GM12878 (cell line): ENCODE measurements around the gene ABL1. TPM values are rescaled to one million over a fixed set of nuclear protein-coding genes. Genes with fewer than 3 reads are reported as not detected.

Experiments used
- ATAC-seq: fragments of 200-7000 bp; cut with Tn5 transposase; 3 replicates; pipeline ENCODE4 v1.9.1; 2020; ENCODE audit warnings: mild to moderate bottlenecking, moderate library complexity
- BruUV-seq: library from RNA; stranded (reverse); fragments of 400-500 nt; replicated peaks from 2 replicates; lab custom pipeline; 2021; lab: Mats Ljungman, UMichigan
- CTCF ChIA-PET: fragments of 300-600 bp; sonication (Branson Sonifier 250); formaldehyde crosslinking; extraction: SDS; loops from one replicate; lab custom pipeline; 2021; ENCODE audit warnings: inconsistent platforms; lab: Yijun Ruan, JAX
- POLR2A ChIA-PET: fragments of 350-600 bp; formaldehyde crosslinking; extraction: SDS; loops from one replicate; lab custom pipeline; 2021; ENCODE audit warnings: inconsistent platforms; lab: Charles Lee
- RAD21 ChIA-PET: fragments of 300-600 bp; sonication (Branson Sonifier 250); formaldehyde crosslinking; loops from one replicate; lab custom pipeline; 2023; ENCODE audit warnings: antibody characterized with exemption; ENCODE audit not compliant: unreplicated experiment; lab: Charles Lee
- SMC1A ChIA-PET: fragments of 300-600 bp; sonication (Branson Sonifier 250); formaldehyde crosslinking; loops from one replicate; lab custom pipeline; 2023; ENCODE audit not compliant: unreplicated experiment, uncharacterized antibody; lab: Charles Lee
- DNase-seq: peaks from one replicate; pipeline ENCODE4 v3.0.0-alpha.2; 2011; ENCODE audit warnings: low read depth, low spot score
- FAIRE-seq: peaks from 3 replicates; lab custom pipeline; 2011; peaks lifted over from hg19 to GRCh38; lab: Jason Lieb, UNC
- H2AFZ ChIP-seq: 2 replicates; pipeline ENCODE4 v1.6.0; 2011; ENCODE audit warnings: low read depth, low read length, control low read depth; ENCODE audit not compliant: control insufficient read depth
- H3K27ac ChIP-seq: 2 replicates; pipeline ENCODE4 v1.5.1; 2011; ENCODE audit warnings: control low read depth; ENCODE audit not compliant: control insufficient read depth, insufficient read depth
- H3K27me3 ChIP-seq, 2 experiments: replicated peaks in 1 of 2; 2 replicates each; pipeline versions ENCODE4 v1.6.0 to v1.6.1; 2011; ENCODE audit warnings: low read length in 1 of 2; ENCODE audit not compliant: control insufficient read depth in 2 of 2, insufficient read depth in 2 of 2
- H3K36me3 ChIP-seq, 2 experiments: 2 replicates each; pipeline ENCODE4 v1.5.1; 2011; ENCODE audit warnings: low read length in 1 of 2; ENCODE audit not compliant: control insufficient read depth in 2 of 2, insufficient read depth in 2 of 2
- H3K4me1 ChIP-seq: 2 replicates; pipeline ENCODE4 v1.6.1; 2011; ENCODE audit warnings: mild to moderate bottlenecking, low read length, moderate library complexity, mixed read lengths; ENCODE audit not compliant: control insufficient read depth, insufficient read depth
- H3K4me2 ChIP-seq: 2 replicates; pipeline ENCODE4 v1.6.0; 2011; ENCODE audit warnings: control low read depth; ENCODE audit not compliant: control insufficient read depth, insufficient read depth
- H3K4me3 ChIP-seq: fragments of 200-600 bp; sonication (generic); 2 replicates; pipeline ENCODE4 v1.5.1; 2016
- H3K79me2 ChIP-seq: 2 replicates; pipeline ENCODE4 v1.6.0; 2011; ENCODE audit warnings: low read length; ENCODE audit not compliant: control insufficient read depth, insufficient read depth
- H3K9ac ChIP-seq: 2 replicates; pipeline ENCODE4 v1.8.0; 2011; ENCODE audit warnings: low read length, control low read depth, mixed read lengths; ENCODE audit not compliant: control insufficient read depth, insufficient read depth
- H3K9me3 ChIP-seq: replicated peaks from 3 replicates; pipeline ENCODE4 v1.5.1; 2011; ENCODE audit warnings: mild to moderate bottlenecking, low read length; ENCODE audit not compliant: control insufficient read depth, insufficient read depth
- H4K20me1 ChIP-seq: 2 replicates; pipeline ENCODE4 v1.6.0; 2011; ENCODE audit not compliant: control insufficient read depth, insufficient read depth
- CBX5 ChIP-seq: sonication (generic); IDR thresholded peaks from 2 replicates; pipeline ENCODE4 v1.6.1; 2016; ENCODE audit warnings: low read depth, moderate library complexity, mild to moderate bottlenecking, inconsistent platforms
- HDGF ChIP-seq: fragments of 450-650 bp; IDR thresholded peaks from 2 replicates; pipeline ENCODE4 v1.6.1; 2016; ENCODE audit warnings: antibody characterized with exemption
- LARP7 ChIP-seq: fragments of 450-650 bp; IDR thresholded peaks from 2 replicates; pipeline ENCODE4 v1.6.1; 2017; ENCODE audit warnings: mild to moderate bottlenecking
- RAD21 ChIP-seq: IDR thresholded peaks from 2 replicates; pipeline ENCODE4 v1.6.1; 2011; ENCODE audit warnings: mild to moderate bottlenecking, low read depth, low read length, moderate library complexity; ENCODE audit not compliant: insufficient read depth
- TAF1 ChIP-seq: IDR thresholded peaks from 2 replicates; pipeline ENCODE4 v1.6.1; 2011; ENCODE audit warnings: mild to moderate bottlenecking, low read depth, low read length, borderline replicate concordance
- WGBS: methylation state at CpG from one replicate; pipeline ENCODE4 v1.1.6; 2016; ENCODE audit warnings: low lambda C conversion rate; ENCODE audit not compliant: insufficient replicate concordance, insufficient coverage; ENCODE audit errors: missing lambda C conversion rate; 5-methylcytosine and 5-hydroxymethylcytosine counted together
- in situ Hi-C: fragments of 300-500 bp; cut with MboI; formaldehyde crosslinking; loops from 9 replicates; pipeline ENCODE4 v1.14.3; 2018; ENCODE audit warnings: mixed read lengths
- intact Hi-C: fragments of 100-400 bp; cut with micrococcal nuclease; formaldehyde crosslinking; loops from one replicate; pipeline ENCODE4 v1.14.2; 2022; ENCODE audit not compliant: unreplicated experiment
- polyA plus RNA-seq, 11 experiments: library from polyadenylated mRNA; depleted of rRNA in 4 of 11; unstranded in 6 of 11; stranded (reverse) in 5 of 11; fragments of >200 nt; fragmentation: Nextera tagmentation in 4 of 11; fragmentation: Illumina TruSeq in 1 of 11; extraction: Ambion mirVana in 4 of 11; extraction: Trizol in 1 of 11; gene quantifications; 1 replicate in 1 of 11; 2 replicates in 10 of 11; pipeline versions ENCODE4 v1.2.1 to v1.2.3, GENCODE V29; 2011 to 2016; ENCODE audit warnings: inconsistent platforms in 2 of 11, missing spikeins in 2 of 11, low read depth in 1 of 11
- total RNA-seq, 4 experiments: library from RNA; depleted of rRNA in 3 of 4; stranded (reverse); fragments of >200 nt in 3 of 4; fragmentation: Illumina TruSeq in 1 of 4; extraction: Trizol in 1 of 4; gene quantifications; 2 replicates each; pipeline versions ENCODE4 v1.2.1 to v1.2.3, GENCODE V29; 2013 to 2021
- TF ChIP-seq, protein P1 (sequence below): IDR thresholded peaks from 2 replicates; pipeline ENCODE4 v1.6.1; 2011; ENCODE audit warnings: borderline replicate concordance, low read depth, mild to moderate bottlenecking, moderate library complexity, low read length; ENCODE audit not compliant: insufficient read depth, poor library complexity, severe bottlenecking

ABL1 gene
- total and polyA plus RNA-seq, 10 of the 15 experiments (the other 5 are each of a cell fraction or from before 2014, with no cell fraction given), result 0.79 to 51.5 (median 16.3) TPM

DNA sequence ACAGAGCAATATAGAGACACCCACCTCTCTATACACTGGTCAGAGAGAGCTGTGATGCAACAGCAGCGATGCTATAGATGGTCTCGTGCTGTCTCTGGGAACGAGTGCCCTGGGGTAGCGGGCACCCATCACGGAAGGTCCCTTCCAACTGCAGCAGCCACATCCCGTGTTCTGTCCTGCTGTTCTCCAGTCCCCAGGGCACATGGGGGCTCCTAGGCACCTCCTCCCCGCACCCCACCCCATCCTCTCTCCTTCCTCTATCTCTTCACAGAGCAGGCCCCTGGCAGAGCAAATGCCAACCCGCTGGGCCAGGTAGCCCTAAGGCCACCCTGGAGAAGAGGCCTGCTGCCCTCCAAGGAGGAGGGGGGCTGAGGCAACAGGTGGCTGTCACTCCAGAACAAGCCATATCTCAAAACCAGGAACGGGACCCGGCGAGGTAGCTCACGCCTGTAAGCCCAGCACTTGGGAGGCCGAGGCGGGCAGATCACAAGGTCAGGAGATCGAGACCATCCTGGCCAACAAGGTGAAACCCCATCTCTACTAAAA, 95.8 kb downstream of the ABL1 start:
- BruUV-seq, result no TSS peak
- no peak for ATAC-seq
- no peaks in the 10 kb centered on the region for H3K79me2 ChIP-seq
- SMC1A ChIA-PET, result interaction anchor here (1.0 to 3.3 kb wide), 2 partner anchors 61 to 64 kb away, joined by 3 to 20 read pairs; no protein-coding TSS in a partner anchor
- POLR2A ChIA-PET, result no interaction called here
- H3K4me3 ChIP-seq, result no peak overlapping the region
- in situ Hi-C loops, result no loop called here
- H3K9ac ChIP-seq, result no peak overlapping the region
- H4K20me1 ChIP-seq, result peaks cover 8% of the 10 kb centered on the region
- DNase-seq, result no peak
- RAD21 ChIA-PET, result no interaction called here
- H3K36me3 ChIP-seq, result no peaks in the 10 kb centered on the region
- no peak for TF ChIP-seq LARP7
- TF ChIP-seq, protein P1, sequence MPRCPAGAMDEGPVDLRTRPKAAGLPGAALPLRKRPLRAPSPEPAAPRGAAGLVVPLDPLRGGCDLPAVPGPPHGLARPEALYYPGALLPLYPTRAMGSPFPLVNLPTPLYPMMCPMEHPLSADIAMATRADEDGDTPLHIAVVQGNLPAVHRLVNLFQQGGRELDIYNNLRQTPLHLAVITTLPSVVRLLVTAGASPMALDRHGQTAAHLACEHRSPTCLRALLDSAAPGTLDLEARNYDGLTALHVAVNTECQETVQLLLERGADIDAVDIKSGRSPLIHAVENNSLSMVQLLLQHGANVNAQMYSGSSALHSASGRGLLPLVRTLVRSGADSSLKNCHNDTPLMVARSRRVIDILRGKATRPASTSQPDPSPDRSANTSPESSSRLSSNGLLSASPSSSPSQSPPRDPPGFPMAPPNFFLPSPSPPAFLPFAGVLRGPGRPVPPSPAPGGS, result no peak
- no peak for TF ChIP-seq HDGF
- no peak for TF ChIP-seq RAD21
- TF ChIP-seq CBX5, result no peak
- TF ChIP-seq TAF1, result no peak
- TF ChIP-seq, all 136 proteins: peak for 0
- intact Hi-C loops, result loop anchor here (10.0 kb wide), 1 partner anchor 114 kb away; no protein-coding TSS in a partner anchor
- Histone ChIP-seq H3K4me1 (peaks cover 42% of the 10 kb centered on the region), H3K9me3 (no peaks in the 10 kb centered on the region), H3K27ac (no peak overlapping the region), H2AFZ (no peak overlapping the region), H3K27me3 (peaks cover 0 to 4% of the 10 kb centered on the region in 2 experiments; a peak in 1 of 4 replicates), H3K4me2 (peak overlapping the region; percentile 66)
- 44% methylated on average over 15 of the region's 15 CpGs for WGBS
- CTCF ChIA-PET, result interaction anchor here (1.0 to 7.8 kb wide), 2 partner anchors 62 to 68 kb away, joined by 3 to 89 read pairs; no protein-coding TSS in a partner anchor
- no peak for FAIRE-seq
